Measurements from ENCODE around the gene CES2. TPM values are rescaled to one million over a fixed set of nuclear protein-coding genes. Genes with fewer than 3 reads are reported as not detected.
"Not testable (repeated sequence)": the region's sequence is repeated elsewhere in the genome, so short reads cannot be mapped to it uniquely, and the experiment has no call there.

Gene CES2
- total RNA-seq, 3 donors from 2014 or later, result 180 to 566 (median 456) TPM

DNA sequence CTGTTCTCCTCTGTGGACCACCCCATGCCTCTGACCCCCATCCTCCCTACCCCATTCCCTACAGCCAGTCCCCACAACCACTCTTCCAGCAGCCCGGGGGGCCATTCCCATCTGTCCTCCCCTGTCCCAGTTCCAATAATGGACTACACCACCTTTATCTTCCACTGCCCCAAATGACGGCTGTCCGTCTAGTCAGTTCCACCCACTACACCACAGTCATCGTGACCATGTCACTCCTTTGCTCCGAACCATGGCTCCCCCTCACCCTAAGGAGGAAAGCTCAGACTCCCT, 39.7 kb upstream of the CES2 start:
- DNase-seq (no peak), ATAC-seq (no peak)
- intact Hi-C loops (cut with DNase I, micrococcal nuclease), result no loop called here
- Histone ChIP-seq H3K4me1 (ENCODE audit: low read depth) (peaks cover 29% of the 10 kb centered on the region), H3K4me3 (no peak overlapping the region), H3K9me3 (no peaks in the 10 kb centered on the region), H3K36me3 (ENCODE audit: low read depth) (no peaks in the 10 kb centered on the region)
- TF ChIP-seq, protein P1, sequence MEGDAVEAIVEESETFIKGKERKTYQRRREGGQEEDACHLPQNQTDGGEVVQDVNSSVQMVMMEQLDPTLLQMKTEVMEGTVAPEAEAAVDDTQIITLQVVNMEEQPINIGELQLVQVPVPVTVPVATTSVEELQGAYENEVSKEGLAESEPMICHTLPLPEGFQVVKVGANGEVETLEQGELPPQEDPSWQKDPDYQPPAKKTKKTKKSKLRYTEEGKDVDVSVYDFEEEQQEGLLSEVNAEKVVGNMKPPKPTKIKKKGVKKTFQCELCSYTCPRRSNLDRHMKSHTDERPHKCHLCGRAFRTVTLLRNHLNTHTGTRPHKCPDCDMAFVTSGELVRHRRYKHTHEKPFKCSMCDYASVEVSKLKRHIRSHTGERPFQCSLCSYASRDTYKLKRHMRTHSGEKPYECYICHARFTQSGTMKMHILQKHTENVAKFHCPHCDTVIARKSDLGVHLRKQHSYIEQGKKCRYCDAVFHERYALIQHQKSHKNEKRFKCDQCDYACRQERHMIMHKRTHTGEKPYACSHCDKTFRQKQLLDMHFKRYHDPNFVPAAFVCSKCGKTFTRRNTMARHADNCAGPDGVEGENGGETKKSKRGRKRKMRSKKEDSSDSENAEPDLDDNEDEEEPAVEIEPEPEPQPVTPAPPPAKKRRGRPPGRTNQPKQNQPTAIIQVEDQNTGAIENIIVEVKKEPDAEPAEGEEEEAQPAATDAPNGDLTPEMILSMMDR (IDR thresholded peaks at IDR 0.05), result no peak

GRCh38 chr16:66895999-66896398, 39.3 kb upstream of the CES2 start:
- no peak overlapping the region for H3K4me3 ChIP-seq
- ATAC-seq, result peak; percentile 23
- peak in 1 of 3 donors; percentile 32 for DNase-seq
- H3K9me3 ChIP-seq, result no peaks in the 10 kb centered on the region
- intact Hi-C loops (cut with DNase I, micrococcal nuclease), result no loop called here
- H3K36me3 ChIP-seq (ENCODE audit: low read depth), result no peaks in the 10 kb centered on the region
- TF ChIP-seq, protein P1 (IDR thresholded peaks at IDR 0.05), result no peak
- H3K4me1 ChIP-seq (ENCODE audit: low read depth), result peaks cover 33% of the 10 kb centered on the region

- H3K4me1 ChIP-seq (ENCODE audit: low read depth), result peaks cover 38% of the 10 kb centered on the region
- H3K9me3 ChIP-seq; intact Hi-C loops (cut with DNase I, micrococcal nuclease); H3K36me3 ChIP-seq (ENCODE audit: low read depth); H3K4me3 ChIP-seq: not testable (repeated sequence)
- DNase-seq (peak in 2 of 3 donors; percentile 18 to 41), ATAC-seq (peak; percentile 15)
These were observed 38.6 kb upstream of the CES2 start for GRCh38 chr16:66896682-66897081.

DNA sequence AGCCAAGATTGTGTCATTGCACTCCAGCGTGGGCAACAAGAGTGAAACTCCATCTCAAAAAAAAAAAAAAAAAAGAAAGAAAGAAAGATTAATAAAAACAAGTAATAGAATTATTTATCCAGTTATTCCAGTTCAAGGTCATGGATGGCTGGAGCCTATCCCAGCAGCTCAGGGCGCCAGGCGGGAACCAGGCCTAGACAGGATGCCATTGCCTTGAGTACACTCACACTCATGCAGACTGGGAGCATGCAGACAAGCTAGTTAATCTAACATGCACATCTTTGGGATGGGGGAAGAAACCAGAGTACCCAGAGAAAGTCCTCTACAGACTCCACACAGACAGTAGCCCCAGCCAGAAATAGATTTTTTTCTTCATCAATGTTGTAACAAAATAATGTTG, 37.1 kb upstream of the CES2 start:
- intact Hi-C loops (cut with DNase I, micrococcal nuclease), result no loop called here
- Histone ChIP-seq H3K36me3 (ENCODE audit: low read depth) (no peaks in the 10 kb centered on the region), H3K9me3 (no peaks in the 10 kb centered on the region), H3K4me3 (no peak overlapping the region), H3K4me1 (ENCODE audit: low read depth) (peaks cover 38% of the 10 kb centered on the region)
- TF ChIP-seq, protein P1 (IDR thresholded peaks at IDR 0.05), result no peak
- DNase-seq, result peak in 1 of 3 donors; percentile 35
- no peak for ATAC-seq

DNA sequence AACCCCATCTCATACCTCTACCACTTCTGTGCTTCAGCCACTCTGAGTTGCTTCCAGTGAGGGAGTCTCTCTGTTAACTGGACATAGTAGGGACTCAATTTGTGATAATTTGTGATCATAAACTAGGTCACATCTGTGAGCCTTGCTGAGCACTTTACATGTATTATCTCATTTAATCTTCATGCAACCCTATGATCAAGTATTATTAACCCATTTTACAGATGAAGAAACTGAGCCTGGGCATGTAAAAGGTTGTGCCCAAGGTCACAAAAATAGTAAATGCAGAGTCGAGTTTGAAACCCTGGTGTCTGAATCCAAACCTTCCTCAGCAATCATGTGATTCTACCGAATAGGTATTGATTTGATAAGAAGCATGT, 36.4 kb upstream of the CES2 start:
- no peak for ATAC-seq
- intact Hi-C loops (cut with DNase I, micrococcal nuclease), result no loop called here
- Histone ChIP-seq H3K9me3 (no peaks in the 10 kb centered on the region), H3K4me1 (ENCODE audit: low read depth) (peaks cover 38% of the 10 kb centered on the region), H3K4me3 (no peak overlapping the region), H3K36me3 (ENCODE audit: low read depth) (no peaks in the 10 kb centered on the region)
- DNase-seq, result no peak
- TF ChIP-seq, protein P1 (IDR thresholded peaks at IDR 0.05), result no peak

DNA sequence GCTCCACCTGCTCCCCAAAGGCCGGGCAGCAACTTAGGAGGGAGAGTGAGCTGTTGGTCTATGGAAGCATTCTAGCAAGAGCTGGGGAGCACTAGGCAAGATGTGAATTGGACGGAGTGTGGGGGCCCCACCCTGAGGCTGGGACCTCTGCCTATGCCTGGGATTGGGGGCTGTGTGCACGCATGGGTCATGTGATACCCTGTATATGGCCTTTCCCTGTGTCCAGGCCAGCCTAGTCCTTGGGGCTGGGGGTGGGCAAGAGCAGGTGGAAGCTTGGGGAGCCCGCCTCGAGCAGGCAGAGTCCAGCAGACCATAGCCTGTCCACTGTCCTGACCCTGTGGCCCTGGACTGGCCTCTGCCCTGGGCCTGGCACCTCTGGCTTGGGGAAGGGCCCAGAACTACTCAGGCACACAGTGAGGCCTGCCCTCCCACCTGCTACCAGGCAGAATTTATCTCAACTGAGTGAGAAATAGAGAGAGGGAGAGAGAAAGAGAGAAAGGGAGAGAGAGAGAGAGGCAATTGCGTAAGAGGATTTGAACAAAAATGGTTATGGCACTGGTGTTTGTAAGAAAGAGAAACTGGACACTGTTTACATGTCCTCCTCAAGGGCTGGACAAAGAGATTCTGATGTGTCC, 35.9 kb upstream of the CES2 start:
- no peak overlapping the region for H3K4me3 ChIP-seq
- no peaks in the 10 kb centered on the region for H3K9me3 ChIP-seq
- DNase-seq (peak in 1 of 3 donors; percentile 30), ATAC-seq (no peak)
- TF ChIP-seq, protein P1 (IDR thresholded peaks at IDR 0.05), result no peak
- intact Hi-C loops (cut with DNase I, micrococcal nuclease), result no loop called here
- H3K4me1 ChIP-seq (ENCODE audit: low read depth), result peaks cover 38% of the 10 kb centered on the region
- H3K36me3 ChIP-seq (ENCODE audit: low read depth), result no peaks in the 10 kb centered on the region

All from mucosa of descending colon (tissue), 3 donors.